ENCODE measurements around the gene PSMD8.
A peak's percentile ranks its signal among the peaks of the same experiment; 100 is the strongest.
"Not testable (repeated sequence)": the region's sequence is repeated elsewhere in the genome, so short reads cannot be mapped to it uniquely, and the experiment has no call there.

Gene PSMD8

GRCh38 chr19:38374332-38375097, at the start of gene PSMD8:
Gene PSMD8 (plus strand): TSS chr19:38374571. CDS start chr19:38374602, 31 bp downstream.
- DNase-seq: peak; percentile 100

- no peak for DNase-seq
These were observed 47.8 kb upstream of the PSMD8 start for GRCh38 chr19:38326591-38326990.

- no peak for DNase-seq
These were observed 44.7 kb upstream of the PSMD8 start for GRCh38 chr19:38329651-38330050.

- no peak for DNase-seq
These were observed 42.6 kb upstream of the PSMD8 start for GRCh38 chr19:38331728-38332127.

GRCh38 chr19:38333245-38333644, 41.1 kb upstream of the PSMD8 start:
- DNase-seq: no peak

- peak; percentile 100 for DNase-seq
These were observed 38.3 kb upstream of the PSMD8 start for GRCh38 chr19:38335949-38336637.

- DNase-seq: peak; percentile 100
These were observed 37.6 kb upstream of the PSMD8 start for GRCh38 chr19:38336638-38337359.

GRCh38 chr19:38337360-38337653, 37.1 kb upstream of the PSMD8 start:
- DNase-seq: no peak

- DNase-seq: not testable (repeated sequence)
These were observed 35.4 kb upstream of the PSMD8 start for GRCh38 chr19:38339011-38339410.

- no peak for DNase-seq
These were observed 33.4 kb upstream of the PSMD8 start for GRCh38 chr19:38340927-38341326.

GRCh38 chr19:38346837-38347236, 27.5 kb upstream of the PSMD8 start:
- no peak for DNase-seq

GRCh38 chr19:38350883-38351282, 23.5 kb upstream of the PSMD8 start:
- DNase-seq: no peak

- no peak for DNase-seq
These were observed 22.4 kb upstream of the PSMD8 start for GRCh38 chr19:38351865-38352395.

- no peak for DNase-seq
These were observed 21.8 kb upstream of the PSMD8 start for GRCh38 chr19:38352611-38353010.

- no peak for DNase-seq
These were observed 18.3 kb upstream of the PSMD8 start for GRCh38 chr19:38355728-38356725.

- DNase-seq: no peak
These were observed 16.3 kb upstream of the PSMD8 start for GRCh38 chr19:38358071-38358470.

GRCh38 chr19:38359242-38360021, 14.9 kb upstream of the PSMD8 start:
- no peak for DNase-seq

- DNase-seq: peak; percentile 46
These were observed 14.0 kb upstream of the PSMD8 start for GRCh38 chr19:38360351-38360750.

GRCh38 chr19:38360839-38361631, 13.3 kb upstream of the PSMD8 start:
- no peak for DNase-seq

- peak; percentile 98 for DNase-seq
These were observed 12.7 kb upstream of the PSMD8 start for GRCh38 chr19:38361633-38362075.

Measured in NCI-H345 (cell line).